Mucosa of descending colon (tissue), 3 donors: ENCODE results near the gene FN3K. TPM values are rescaled to one million over a fixed set of nuclear protein-coding genes. Genes with fewer than 3 reads are reported as not detected.

Source experiments
- ATAC-seq: fragments of 200-7000 bp; cut with Tn5 transposase; one replicate; pipeline ENCODE4 v1.9.1; 2020; ENCODE audit warnings: mild to moderate bottlenecking, moderate library complexity
- DNase-seq, 3 donors: peaks; one replicate each; pipeline ENCODE4 v3.0.0-alpha.2; 2020
- H3K36me3 ChIP-seq: fragments of 200-600 bp; one replicate; pipeline ENCODE4 v1.8.0; 2021; ENCODE audit warnings: low read depth, mild to moderate bottlenecking
- H3K4me1 ChIP-seq: fragments of 200-600 bp; one replicate; pipeline ENCODE4 v1.8.0; 2021; ENCODE audit warnings: low read depth, mild to moderate bottlenecking
- H3K4me3 ChIP-seq: fragments of 200-600 bp; one replicate; pipeline ENCODE4 v1.8.0; 2021; ENCODE audit warnings: mild to moderate bottlenecking
- H3K9me3 ChIP-seq: fragments of 200-600 bp; one replicate; pipeline ENCODE4 v1.8.0; 2021; ENCODE audit warnings: mild to moderate bottlenecking
- intact Hi-C, 2 donors: fragments of 100-400 bp; cut with DNase I in 1 of 2; cut with micrococcal nuclease in 1 of 2; formaldehyde crosslinking; loops; one replicate each; pipeline versions ENCODE4 v1.11.0 to v1.11.1; 2022; cut with DNase I, micrococcal nuclease
- total RNA-seq, 3 donors: library from RNA; stranded (reverse); fragmentation: NEBNext Ultra II Directional in 2 of 3; extraction: Animal tissue kit (Norgen Biotek cat#: 25700) in 2 of 3; gene quantifications; one replicate each; pipeline versions ENCODE4 v1.2.1 to v1.2.4, GENCODE V29; 2021 to 2023
- TF ChIP-seq, protein P1 (sequence below): fragments of 200-600 bp; IDR thresholded peaks from one replicate; pipeline ENCODE4 v1.8.0; 2022; ENCODE audit warnings: antibody characterized with exemption, mild to moderate bottlenecking
- donor health status: DM: no; HTN: no; CAD: no; lungs with moderate emphysema.
- donor health status: DM: no; HTN: no; CAD: no.
- donor health status: DM: no; HTN: yes; CAD: no.

FN3K gene
- total RNA-seq, 3 donors from 2014 or later: 39.4 to 45.5 (median 40.8) TPM

GRCh38 chr17:82754297-82755208 lies 19.1 kb downstream of the FN3K start:
- TF ChIP-seq, protein P1, sequence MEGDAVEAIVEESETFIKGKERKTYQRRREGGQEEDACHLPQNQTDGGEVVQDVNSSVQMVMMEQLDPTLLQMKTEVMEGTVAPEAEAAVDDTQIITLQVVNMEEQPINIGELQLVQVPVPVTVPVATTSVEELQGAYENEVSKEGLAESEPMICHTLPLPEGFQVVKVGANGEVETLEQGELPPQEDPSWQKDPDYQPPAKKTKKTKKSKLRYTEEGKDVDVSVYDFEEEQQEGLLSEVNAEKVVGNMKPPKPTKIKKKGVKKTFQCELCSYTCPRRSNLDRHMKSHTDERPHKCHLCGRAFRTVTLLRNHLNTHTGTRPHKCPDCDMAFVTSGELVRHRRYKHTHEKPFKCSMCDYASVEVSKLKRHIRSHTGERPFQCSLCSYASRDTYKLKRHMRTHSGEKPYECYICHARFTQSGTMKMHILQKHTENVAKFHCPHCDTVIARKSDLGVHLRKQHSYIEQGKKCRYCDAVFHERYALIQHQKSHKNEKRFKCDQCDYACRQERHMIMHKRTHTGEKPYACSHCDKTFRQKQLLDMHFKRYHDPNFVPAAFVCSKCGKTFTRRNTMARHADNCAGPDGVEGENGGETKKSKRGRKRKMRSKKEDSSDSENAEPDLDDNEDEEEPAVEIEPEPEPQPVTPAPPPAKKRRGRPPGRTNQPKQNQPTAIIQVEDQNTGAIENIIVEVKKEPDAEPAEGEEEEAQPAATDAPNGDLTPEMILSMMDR: no peak
- DNase-seq: peak in 2 of 3 donors; percentile 64 to 71
- Histone ChIP-seq H3K4me3 (no peak overlapping the region), H3K9me3 (no peaks in the 10 kb centered on the region), H3K36me3 (no peaks in the 10 kb centered on the region), H3K4me1 (peaks cover 9% of the 10 kb centered on the region)
- ATAC-seq: peak; percentile 31
- intact Hi-C loops: no loop called here

- DNase-seq (no peak), ATAC-seq (no peak)
- no peaks in the 10 kb centered on the region for H3K36me3 ChIP-seq
- no peak overlapping the region for H3K4me3 ChIP-seq
- TF ChIP-seq, protein P1: no peak
- H3K4me1 ChIP-seq: peaks cover 9% of the 10 kb centered on the region
- H3K9me3 ChIP-seq: no peaks in the 10 kb centered on the region
- intact Hi-C loops: no loop called here
These were observed 20.8 kb downstream of the FN3K start for GRCh38 chr17:82756166-82756565.

DNA sequence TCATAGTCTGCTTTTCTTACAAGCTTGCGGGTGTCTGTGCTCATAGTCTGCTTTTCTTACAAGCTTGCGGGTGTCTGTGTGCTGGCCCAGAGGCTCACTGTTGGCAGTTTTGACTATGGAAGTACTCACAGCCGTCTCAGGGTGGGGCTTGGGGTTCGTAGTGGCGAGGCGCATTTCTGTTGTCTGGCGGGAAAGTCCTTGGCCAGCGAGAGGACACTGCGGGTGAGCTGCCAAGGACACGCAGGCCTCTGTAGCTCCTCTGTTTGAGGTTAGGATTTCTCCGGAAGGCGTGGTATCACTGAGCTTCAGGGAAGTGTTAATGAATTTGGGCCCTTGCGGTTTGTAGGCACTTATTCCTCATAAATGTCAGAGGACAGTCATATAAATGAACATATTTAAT lies 30.0 kb downstream of the FN3K start:
- no peak for ATAC-seq
- no peak for DNase-seq
- Histone ChIP-seq H3K9me3 (no peaks in the 10 kb centered on the region), H3K4me1 (peaks cover 3% of the 10 kb centered on the region), H3K4me3 (no peak overlapping the region), H3K36me3 (no peaks in the 10 kb centered on the region)
- intact Hi-C loops: no loop called here
- TF ChIP-seq, protein P1: no peak

- Histone ChIP-seq H3K4me3 (no peak overlapping the region), H3K9me3 (no peaks in the 10 kb centered on the region), H3K4me1 (peaks cover 9% of the 10 kb centered on the region), H3K36me3 (no peaks in the 10 kb centered on the region)
- TF ChIP-seq, protein P1: no peak
- DNase-seq (peak in 2 of 3 donors; percentile 56 to 89), ATAC-seq (peak; percentile 84)
- intact Hi-C loops: no loop called here
These were observed 31.8 kb downstream of the FN3K start for GRCh38 chr17:82767041-82767754.

- H3K4me3 ChIP-seq: no peak overlapping the region
- intact Hi-C loops: no loop called here
- no peaks in the 10 kb centered on the region for H3K36me3 ChIP-seq
- H3K9me3 ChIP-seq: no peaks in the 10 kb centered on the region
- peaks cover 16% of the 10 kb centered on the region for H3K4me1 ChIP-seq
- TF ChIP-seq, protein P1: no peak
- ATAC-seq (no peak), DNase-seq (no peak)
These were observed 33.6 kb downstream of the FN3K start for GRCh38 chr17:82769041-82769440.
